ENCODE results near the gene TUBGCP6.

The TUBGCP6 gene, protein sequence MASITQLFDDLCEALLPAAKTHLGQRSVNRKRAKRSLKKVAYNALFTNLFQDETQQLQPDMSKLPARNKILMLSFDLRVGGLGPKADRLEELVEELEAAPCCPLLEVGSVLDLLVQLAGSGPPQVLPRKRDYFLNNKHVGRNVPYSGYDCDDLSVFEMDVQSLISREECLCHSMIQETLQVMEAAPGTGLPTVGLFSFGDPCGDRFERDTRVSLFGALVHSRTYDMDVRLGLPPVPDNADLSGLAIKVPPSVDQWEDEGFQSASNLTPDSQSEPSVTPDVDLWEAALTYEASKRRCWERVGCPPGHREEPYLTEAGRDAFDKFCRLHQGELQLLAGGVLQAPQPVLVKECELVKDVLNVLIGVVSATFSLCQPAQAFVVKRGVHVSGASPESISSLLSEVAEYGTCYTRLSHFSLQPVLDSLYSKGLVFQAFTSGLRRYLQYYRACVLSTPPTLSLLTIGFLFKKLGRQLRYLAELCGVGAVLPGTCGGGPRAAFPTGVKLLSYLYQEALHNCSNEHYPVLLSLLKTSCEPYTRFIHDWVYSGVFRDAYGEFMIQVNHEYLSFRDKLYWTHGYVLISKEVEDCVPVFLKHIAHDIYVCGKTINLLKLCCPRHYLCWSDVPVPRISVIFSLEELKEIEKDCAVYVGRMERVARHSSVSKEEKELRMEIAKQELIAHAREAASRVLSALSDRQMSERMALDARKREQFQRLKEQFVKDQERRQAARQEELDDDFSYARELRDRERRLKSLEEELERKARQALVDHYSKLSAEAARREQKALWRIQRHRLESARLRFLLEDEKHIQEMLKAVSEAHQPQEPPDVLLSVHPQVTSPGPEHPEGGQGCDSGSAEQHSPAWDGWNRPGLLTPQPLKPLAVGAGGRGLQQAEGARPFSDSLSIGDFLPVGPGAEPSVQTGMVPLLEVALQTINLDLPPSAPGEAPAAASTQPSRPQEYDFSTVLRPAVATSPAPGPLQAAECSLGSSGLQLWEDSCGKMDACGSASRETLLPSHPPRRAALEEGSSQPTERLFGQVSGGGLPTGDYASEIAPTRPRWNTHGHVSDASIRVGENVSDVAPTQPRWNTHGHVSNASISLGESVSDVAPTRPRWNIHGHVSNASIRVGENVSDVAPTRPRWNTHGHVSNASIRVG (N-terminal part only)

DNA sequence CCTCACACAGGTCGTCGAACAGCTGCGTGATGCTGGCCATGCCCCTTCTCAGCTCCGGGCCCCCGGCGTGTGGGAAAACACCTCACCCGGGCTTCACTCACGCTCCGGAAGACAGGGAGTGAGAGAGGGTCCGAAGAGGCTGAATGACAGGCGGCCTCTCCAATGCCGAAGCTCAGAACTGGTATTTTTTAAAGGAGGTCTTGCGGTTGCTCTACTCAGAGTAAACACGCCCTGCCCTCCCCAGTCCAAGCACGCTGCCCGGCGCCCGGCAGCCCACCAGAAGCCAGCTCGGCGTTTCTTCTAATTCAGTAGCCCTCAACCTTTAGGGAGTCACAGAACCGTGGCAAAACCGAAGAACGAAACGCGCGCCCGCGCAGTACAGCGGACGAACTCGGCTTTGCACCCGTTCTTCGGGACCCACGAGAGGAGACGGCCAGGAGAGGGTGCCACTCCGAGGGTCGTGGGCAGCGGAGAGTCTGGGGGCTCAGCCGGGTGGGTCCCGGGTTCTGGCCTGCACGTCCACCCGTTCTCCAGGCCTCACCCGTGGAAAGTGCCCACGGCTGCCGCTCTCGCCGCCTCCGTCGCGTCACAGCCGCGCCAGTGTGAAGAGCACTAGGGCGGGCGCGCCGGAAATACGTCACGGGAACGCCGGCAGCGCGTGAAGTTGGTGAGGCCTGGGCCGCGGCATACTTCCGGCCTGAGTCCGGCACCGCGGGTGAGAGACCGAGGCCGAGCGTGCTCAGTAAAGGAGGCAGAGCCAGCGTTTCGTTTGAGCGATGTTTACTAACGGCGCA, at the start of gene TUBGCP6:
Gene TUBGCP6, minus strand, starts transcription at position 604 of the 794 bp plus-strand sequence. Its CDS starts 564 bp downstream, at position 40.
- peak; percentile 90 to 91 for DNase-seq

DNA sequence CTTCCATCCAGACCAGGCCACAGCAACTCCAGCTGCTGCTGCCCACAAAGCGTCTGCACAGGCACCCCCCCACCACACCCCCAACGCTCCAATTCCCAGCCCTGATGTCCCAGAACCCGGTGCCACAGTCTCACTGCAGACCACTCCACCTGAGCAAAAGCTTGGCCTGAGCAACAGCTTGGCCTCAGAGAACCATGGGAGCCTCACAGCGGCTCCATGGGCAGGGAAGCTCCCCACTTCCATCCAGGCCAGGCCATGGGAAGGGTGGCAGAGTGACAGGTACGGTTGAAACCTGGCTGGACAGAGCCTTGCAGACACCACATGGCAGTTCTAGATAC, 49.5 kb upstream of the TUBGCP6 start:
- no peak for DNase-seq

DNA sequence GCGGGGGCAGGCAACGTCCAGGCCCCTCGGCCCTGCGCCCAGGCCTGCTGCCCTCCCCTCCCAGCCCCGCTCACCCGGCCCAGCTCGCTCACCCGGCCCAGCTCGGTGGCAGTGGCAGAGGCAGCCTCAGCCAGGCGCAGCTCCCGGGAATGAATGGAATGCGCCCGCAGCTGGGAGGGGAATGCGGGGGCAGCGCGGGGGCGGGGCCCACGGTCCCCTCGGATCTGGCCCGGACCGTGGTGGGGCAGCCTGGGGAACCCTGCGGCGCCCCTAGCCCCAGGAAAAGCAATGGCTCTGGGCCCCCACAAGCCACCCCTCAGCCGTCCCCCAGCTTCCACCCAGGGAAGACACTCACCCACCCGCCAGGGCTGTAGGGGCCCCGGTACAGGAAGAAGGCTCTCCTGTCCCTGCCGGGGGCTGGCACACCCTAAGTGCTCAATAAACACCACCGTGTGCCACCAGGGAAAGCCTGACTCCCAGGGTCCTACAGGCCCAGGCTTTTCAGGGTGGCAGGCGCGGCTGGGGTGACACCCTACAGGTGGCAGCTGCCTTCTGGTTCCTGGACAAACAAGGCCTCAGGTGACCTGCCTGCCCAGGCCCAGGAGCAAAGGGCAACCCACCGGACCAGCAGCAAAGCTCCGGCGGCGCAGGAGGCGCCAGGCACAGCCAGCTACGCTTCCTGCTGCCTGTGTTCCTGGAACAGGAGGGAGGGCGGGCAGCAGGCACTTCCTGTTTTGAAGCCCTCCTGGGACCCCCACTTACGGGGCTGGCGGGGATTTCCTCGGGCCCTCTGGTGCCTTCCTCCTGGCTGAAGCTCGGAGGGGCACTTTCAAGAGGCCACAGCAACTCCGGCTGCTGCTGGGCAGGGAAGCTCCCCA, 48.9 kb upstream of the TUBGCP6 start:
- no peak for DNase-seq

DNA sequence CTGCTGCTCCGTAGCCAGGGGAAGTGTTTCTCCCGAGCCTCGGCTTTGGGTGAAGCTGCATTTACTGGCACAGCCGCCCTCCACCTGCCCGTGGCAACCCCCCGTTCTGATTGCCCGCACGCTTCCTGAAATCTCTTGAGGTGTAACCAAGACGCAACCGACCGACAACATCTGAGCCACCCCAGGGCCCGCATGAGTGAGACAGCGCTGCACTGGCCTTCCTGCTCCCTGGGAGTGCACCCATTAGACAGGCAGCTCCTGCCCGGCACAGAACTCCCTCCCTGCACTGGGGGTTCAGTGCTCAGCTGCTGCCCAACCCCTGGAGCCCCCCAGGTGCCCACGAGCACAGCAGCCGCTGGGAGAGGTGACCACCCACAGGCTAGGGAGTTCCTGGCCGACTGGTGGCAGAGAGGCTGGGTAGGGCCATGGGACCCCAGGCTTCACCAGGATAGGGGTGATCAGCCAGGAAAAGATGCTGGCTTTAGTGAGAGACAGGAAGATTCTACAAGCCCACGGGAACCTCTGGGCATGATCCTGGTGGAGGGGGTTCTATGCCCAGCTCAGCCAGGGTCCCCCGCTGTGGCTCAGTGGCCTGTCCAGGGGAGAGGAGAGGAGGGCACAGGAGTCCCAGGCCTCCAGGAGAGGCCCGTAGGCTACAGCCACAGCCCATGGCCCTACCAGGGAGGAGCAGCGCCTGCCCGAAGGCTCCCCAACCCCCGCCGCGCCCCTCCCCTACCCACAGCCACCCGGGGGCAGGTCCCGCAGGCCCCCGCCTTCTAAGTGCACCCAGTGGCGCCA, 48.0 kb upstream of the TUBGCP6 start:
- DNase-seq: no peak

DNA sequence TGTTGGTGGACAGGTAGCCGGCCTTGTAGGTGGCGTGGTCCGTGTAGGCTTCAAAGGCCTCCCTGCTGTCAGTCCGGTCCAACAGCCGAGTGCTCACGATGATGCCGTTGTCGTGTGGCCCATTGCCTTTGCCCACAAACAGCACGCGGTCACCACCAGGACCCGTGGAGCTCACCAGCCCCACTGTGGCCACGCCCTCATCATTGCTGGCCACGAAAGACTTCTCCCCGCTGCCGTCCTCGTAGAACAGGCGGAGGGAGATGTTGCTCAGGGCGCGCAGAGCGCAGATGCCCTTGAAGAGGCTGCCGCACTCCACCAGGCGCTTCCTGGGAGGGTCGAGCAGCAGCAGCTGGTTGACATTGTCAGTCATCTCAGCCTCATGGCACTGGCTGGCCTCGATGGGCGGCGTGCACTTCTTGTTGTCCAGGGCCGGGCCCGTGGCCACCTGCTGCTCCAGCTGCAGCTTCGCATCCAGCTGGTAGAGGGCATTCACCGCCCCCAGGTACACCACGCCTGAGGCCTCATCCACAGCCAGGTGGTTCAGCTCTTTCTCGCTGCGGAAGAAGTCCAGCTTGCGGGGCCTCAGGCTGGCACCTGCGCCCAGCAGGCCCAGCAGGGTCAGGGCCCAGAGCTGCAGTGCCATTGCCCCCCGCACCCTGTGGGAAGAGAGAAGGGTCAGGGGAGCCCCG, 45.3 kb upstream of the TUBGCP6 start:
- DNase-seq: no peak

DNA sequence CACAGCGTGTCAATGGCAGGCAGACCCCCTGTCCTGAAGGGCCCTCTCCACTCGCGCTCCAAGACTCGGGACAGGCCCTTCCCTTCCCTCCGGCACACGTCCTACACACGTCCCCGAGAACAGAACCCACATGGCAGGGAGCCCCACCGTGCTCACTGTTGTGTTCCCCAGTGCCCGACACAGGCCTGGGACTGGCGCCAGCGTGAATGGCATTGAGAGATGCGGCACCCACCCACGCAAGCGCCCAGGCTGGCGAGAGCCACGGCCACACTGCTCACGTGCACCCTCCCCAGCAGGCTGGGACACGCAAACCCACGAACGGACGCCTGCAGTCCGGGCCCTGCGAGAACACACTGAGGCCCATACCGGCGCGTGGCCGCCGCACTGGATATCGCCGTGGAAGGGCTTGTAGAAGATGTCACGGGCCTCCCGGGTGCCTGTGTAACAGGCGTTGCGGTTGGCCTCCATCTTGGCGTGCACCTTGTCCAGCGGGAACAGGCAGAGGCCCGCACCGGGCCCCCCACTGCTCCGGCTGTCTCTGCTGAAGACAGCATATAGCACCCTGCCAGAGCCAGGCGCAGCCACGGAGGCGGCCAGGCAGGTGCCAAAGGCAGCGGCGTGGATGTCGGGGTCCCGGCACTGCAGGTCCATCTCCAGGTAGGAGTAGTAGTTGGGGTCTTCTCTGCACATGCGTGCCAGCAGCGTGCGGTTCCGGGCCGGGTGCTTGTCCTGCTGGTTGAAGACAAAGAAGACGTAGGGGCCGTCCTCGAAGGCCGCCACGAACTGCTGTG, 44.5 kb upstream of the TUBGCP6 start:
- no peak for DNase-seq

DNA sequence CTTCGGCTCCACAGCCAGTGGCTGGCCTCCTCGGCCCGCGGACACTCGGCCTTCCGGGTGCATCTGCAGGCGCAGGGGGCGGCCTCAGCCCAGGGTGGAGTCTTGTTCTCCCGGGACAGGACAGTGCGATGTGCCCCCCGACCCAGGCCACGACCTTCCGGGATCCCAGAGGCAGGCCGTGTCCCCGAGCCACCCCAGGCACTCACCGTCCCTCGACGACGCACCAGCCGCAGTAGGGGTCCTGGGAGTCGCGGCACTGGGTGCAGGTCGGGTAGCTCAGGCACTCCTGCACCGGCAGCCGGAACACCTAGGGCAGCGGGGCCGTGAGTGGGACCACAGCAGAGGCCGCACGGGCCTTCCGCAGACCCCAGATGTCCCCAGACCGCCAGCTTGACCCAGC, 42.9 kb upstream of the TUBGCP6 start:
- no peak for DNase-seq

DNA sequence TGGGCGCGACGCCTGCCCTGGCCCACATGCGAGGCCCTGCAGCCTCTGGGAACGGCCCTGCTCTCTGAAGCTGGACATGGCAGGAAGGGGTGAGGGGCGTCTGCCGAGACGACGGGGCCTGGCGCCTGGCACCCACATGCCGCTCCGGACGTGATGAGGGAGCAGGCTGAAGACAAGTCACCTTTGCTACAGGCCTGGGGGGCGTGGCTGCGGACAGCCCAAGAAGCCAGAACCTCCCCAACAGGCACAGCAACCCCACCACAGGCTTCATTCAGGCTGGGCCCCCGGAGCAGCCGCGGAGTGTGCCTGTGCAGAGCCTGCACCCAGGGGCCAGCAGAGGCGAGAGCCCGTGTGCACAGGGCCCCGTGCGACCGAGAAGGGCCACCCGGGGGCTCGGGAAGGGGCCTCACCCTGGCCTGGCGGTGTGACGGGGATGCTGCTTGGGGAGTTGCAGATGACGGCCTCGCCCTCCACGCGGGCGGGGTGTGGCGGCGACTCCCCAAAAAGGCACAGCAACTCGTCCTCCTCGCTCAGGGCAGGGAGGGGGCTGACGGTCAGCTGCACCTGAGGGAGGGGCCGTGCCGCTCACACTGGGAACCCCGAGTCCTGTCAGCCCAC, 42.0 kb upstream of the TUBGCP6 start:
- DNase-seq: no peak

DNA sequence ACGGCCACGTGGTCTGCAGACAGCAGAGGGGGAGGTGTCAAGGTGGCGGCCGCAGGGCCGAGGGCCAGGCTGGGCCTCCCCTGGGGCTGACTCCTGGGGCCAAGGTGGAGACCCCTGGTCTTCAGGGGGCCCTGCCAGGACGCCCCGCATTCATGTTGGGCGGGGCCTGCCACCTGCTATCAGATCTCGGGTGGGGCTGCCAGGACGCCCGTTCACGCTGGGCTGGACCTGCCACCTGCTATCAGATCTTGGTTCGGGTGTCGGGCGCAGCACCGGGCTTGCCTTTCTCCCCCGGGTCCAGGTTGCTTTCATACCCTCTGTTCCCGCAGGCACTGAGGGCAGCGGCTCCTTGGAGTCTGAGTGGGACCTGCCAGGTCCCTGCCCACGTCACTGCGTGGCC, 41.5 kb upstream of the TUBGCP6 start:
- DNase-seq: no peak

DNA sequence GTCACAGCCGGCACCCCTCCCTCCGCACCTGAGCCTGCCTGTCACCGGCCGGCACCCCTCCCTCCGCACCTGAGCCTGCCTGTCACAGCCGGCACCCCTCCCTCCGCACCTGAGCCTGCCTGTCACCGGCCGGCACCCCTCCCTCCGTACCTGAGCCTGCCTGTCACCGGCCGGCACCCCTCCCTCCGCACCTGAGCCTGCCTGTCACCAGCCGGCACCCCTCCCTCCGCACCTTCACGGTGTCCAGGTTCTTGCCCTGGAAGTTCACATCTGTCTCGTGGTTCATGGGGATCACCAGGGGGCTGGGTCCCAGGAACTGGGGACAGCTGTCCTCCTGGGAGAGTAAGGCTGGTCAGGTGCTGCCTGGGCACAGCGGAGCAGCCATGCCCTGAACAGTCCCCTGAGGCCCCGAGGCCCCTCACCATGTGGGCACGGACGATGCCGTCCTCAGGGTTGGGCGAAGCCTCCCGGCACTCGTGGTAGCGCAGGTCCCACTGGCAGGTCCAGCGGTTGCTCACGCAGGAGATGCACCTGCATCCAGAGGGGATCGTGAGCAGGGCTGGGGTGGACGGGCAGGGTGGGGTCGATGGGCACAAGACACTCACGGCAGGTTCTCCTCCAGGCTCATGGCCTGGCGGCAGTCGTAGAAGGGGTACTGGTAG, 40.9 kb upstream of the TUBGCP6 start:
- no peak for DNase-seq

DNA sequence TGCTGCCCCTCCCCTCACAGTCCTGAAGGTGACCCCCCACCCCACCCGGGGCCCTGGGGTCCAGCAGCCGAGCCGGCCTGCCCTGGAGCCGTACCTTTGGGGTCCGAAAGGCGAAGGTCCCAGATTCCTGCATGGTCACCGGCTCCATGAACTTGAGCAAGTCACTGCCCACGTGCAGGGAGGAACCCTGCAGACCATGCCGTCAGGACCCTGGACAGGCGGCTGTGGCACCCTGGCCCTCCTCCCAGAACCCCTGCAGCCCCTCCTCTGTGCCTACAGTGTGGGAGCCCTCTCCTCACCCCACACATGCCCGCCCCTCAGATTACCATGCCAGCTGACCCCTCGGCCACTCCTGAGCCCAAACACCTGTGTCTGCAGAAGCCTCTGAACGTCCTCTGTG, 39.7 kb upstream of the TUBGCP6 start:
- DNase-seq: no peak

DNA sequence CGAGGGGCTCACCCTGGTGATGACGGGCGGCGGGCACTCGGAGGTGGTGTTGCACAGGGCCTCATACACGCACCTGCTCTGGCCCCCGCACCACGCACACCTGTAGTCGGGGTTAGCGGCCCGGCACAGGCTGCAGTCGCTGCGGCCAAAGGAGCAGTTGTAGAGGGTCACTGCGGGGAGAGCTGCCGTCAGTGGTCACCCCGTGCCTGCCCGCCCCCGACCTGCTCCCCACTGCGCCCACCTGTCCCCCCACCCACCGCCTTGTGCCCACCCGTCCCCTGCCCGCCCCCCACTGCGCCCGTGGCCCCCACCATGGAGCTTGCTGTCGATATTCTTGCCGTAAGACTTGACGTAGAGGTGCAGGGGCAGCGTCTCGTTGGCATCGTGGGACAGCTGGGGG, 39.0 kb upstream of the TUBGCP6 start:
- no peak for DNase-seq

DNA sequence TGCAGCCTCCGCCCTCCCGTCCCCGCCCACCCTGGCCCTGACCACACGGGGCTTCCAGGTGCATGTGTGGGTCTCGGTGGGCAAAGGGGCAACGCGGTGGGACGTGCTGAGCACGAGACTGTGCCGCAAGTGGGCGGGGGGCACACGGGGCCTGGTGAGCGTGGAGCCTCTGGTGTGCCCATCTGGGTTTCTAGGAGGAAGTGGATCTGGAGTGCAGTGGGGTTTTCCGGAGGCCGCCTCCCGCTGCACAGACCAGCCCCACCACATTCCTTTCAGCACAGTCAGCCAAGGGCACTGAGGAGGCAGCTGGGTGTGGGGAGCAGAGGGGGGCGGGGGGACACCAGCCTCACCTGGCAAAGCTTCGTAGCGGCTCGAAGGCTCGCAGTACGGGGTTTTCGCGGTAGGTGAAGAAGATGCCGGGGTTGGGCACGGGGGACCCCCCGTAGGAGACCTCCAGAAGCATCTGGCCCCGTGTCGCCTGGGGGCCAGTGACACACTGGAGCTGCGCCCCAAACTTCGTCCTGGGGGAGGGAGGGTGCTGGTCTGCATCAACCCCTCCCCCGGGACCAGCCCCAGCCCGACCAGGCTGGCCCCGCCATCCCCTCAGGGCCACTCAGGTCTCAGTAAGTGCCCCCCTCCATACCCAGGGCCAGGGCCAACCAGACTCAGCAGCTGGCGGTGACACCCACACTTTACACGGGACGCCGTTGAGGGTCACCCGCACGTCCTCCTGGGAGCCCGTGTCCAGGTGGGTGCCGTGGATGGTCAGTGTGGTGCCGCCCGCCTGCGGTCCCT, 37.7 kb upstream of the TUBGCP6 start:
- no peak for DNase-seq

DNA sequence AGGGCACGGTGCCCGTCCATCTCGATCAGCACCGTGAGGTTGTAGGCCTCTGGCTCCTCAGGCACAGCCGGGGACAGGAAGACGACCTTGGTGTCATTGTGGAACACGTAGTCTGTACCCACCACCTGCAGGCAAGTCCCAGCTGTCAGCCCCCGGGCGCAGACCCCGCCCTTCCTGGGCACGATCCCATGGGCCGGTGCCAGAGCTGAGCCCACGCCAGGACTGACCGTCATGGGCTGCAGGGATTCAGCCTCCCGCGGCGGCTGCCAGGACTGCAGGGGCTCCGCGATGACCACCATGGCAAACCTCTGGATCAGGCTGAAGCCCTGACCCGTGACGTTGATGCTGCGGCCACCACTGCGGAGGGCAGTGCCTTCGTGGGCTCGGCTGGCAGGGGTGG, 37.1 kb upstream of the TUBGCP6 start:
- no peak for DNase-seq

DNA sequence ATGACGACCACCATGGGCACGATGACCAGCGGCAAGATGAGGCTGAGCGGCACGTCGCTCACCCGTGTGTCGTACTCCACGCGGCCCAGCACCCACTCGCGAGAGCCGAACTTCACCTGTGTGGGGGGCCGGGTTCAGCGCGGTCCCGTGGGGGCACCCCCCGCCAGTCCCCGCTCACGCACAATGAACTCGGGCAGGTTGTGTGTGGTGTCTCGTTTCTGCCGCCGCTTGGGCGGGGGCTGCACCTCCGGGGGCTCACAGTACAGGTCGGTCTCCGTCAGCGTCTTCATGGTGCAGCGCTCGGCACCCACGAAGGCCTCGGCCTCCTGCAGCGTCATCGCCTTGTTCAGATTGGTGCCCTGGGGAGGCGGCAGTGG, 36.5 kb upstream of the TUBGCP6 start:
- DNase-seq: no peak

DNA sequence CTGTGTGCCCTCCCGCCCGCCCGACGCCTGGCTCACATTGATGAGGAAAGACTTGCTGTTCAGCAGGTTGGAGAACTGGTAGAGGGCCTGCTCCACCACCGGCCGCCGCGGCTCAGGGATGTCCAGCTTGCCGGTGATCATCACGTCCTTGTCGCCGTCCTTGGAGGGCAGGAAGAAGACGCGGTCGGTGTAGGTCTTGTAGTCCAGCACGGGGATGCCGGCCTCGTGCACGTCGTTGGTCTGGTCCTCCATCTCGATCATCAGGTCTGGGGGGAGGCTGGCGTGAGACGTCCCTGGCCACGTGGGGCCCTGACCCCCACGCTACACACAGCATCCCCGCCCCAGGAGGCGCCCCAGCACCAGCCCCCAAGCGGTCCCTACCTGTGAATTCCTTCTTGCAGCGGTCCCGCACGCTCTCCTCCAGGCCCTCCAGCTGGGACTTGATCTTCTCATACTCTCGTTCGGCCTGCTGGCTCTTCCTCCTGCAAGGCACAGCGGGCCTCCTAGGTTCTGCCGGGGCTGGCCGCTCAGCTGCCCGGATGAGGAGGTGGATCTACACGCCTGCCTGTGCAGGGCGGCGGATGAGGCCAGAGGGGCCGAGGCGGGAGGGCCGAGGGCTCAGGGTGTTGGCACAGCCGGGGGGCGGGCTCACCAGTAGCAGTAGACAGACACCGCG, 36.0 kb upstream of the TUBGCP6 start:
- no peak for DNase-seq

Measured in stimulated activated CD4-positive, alpha-beta T cell treated with anti-CD3 and anti-CD28 coated beads, Interleukin-2, amount 100 ng/mL, for 48 hours (primary cell).